GM12878 (cell line): ENCODE results near the gene MMEL1. TPM values are rescaled to one million over a fixed set of nuclear protein-coding genes. Genes with fewer than 3 reads are reported as not detected.

Experiments
- ATF7 ChIP-seq: fragments of 450-650 bp; IDR thresholded peaks from 2 replicates; pipeline ENCODE4 v1.6.1; 2016; ENCODE audit warnings: low read depth, mild to moderate bottlenecking
- EP300 ChIP-seq, 2 experiments: fragments of 150-350 bp in 1 of 2; IDR thresholded peaks; 2 replicates each; pipeline ENCODE4 v1.6.1; 2011 to 2012; ENCODE audit warnings: low read depth in 2 of 2, low read length in 2 of 2, borderline replicate concordance in 1 of 2, improper control_type of control experiment in 1 of 2, inconsistent platforms in 1 of 2; ENCODE audit not compliant: control insufficient read depth in 1 of 2
- GABPA ChIP-seq: IDR thresholded peaks from 2 replicates; pipeline ENCODE4 v1.6.1; 2014; ENCODE audit warnings: antibody characterized with exemption, low read depth, mild to moderate bottlenecking, inconsistent platforms
- IKZF1 ChIP-seq: fragments of 450-650 bp; conservative IDR thresholded peaks from 2 replicates; pipeline ENCODE4 v1.6.1; 2017; ENCODE audit warnings: antibody characterized with exemption, mild to moderate bottlenecking
- IKZF2 ChIP-seq, 2 experiments: fragments of 450-650 bp; IDR thresholded peaks; 2 replicates each; pipeline ENCODE4 v1.6.1; 2017; ENCODE audit warnings: mild to moderate bottlenecking in 2 of 2, moderate library complexity in 2 of 2
- KAT2A ChIP-seq: conservative IDR thresholded peaks from 2 replicates; pipeline ENCODE4 v1.6.1; 2011; ENCODE audit warnings: low read depth, low read length; ENCODE audit not compliant: control insufficient read depth
- KDM1A ChIP-seq: fragments of 200-600 bp; sonication (generic); IDR thresholded peaks from 2 replicates; pipeline ENCODE4 v1.6.1; 2016; ENCODE audit warnings: borderline replicate concordance
- NRF1 ChIP-seq: conservative IDR thresholded peaks from 2 replicates; pipeline ENCODE4 v1.6.1; 2011; ENCODE audit warnings: mild to moderate bottlenecking, low read depth, low read length, improper control_type of control experiment
- SMARCA5 ChIP-seq: fragments of 450-650 bp; IDR thresholded peaks from 2 replicates; pipeline ENCODE4 v1.6.1; 2017; ENCODE audit warnings: mild to moderate bottlenecking
- SREBF2 ChIP-seq: IDR thresholded peaks from 2 replicates; pipeline ENCODE4 v1.6.1; 2012; ENCODE audit warnings: mild to moderate bottlenecking, low read length
- STAT1 ChIP-seq: fragments of 450-650 bp; conservative IDR thresholded peaks from 2 replicates; pipeline ENCODE4 v1.6.1; 2014; ENCODE audit warnings: antibody characterized with exemption, mild to moderate bottlenecking
- SUPT20H ChIP-seq: IDR thresholded peaks from 2 replicates; pipeline ENCODE4 v1.6.1; 2011; ENCODE audit warnings: low read depth, mild to moderate bottlenecking, low read length, moderate library complexity, borderline replicate concordance; ENCODE audit not compliant: control insufficient read depth
- TBL1XR1 ChIP-seq: IDR thresholded peaks from 2 replicates; pipeline ENCODE4 v1.6.1; 2012; ENCODE audit warnings: low read depth, low read length, improper control_type of control experiment
- TCF12 ChIP-seq: IDR thresholded peaks from 2 replicates; pipeline ENCODE4 v1.6.1; 2011; ENCODE audit warnings: low read depth, mild to moderate bottlenecking, low read length
- WRNIP1 ChIP-seq: IDR thresholded peaks from 2 replicates; pipeline ENCODE4 v1.6.1; 2011; ENCODE audit warnings: low read depth, low read length, improper control_type of control experiment, borderline replicate concordance
- ZNF24 ChIP-seq: fragments of 450-650 bp; IDR thresholded peaks from 2 replicates; pipeline ENCODE4 v1.6.1; 2017; ENCODE audit warnings: antibody characterized with exemption, mild to moderate bottlenecking
- polyA plus RNA-seq, 11 experiments: library from polyadenylated mRNA; depleted of rRNA in 4 of 11; unstranded in 6 of 11; stranded (reverse) in 5 of 11; fragments of >200 nt; fragmentation: Nextera tagmentation in 4 of 11; fragmentation: Illumina TruSeq in 1 of 11; extraction: Ambion mirVana in 4 of 11; extraction: Trizol in 1 of 11; gene quantifications; 1 replicate in 1 of 11; 2 replicates in 10 of 11; pipeline versions ENCODE4 v1.2.1 to v1.2.3, GENCODE V29; 2011 to 2016; ENCODE audit warnings: inconsistent platforms in 2 of 11, missing spikeins in 2 of 11, low read depth in 1 of 11
- total RNA-seq, 4 experiments: library from RNA; depleted of rRNA in 3 of 4; stranded (reverse); fragments of >200 nt in 3 of 4; fragmentation: Illumina TruSeq in 1 of 4; extraction: Trizol in 1 of 4; gene quantifications; 2 replicates each; pipeline versions ENCODE4 v1.2.1 to v1.2.3, GENCODE V29; 2013 to 2021
- TF ChIP-seq, protein P1 (sequence below): fragments of 450-650 bp; IDR thresholded peaks from 2 replicates; pipeline ENCODE4 v1.6.1; 2017; ENCODE audit warnings: borderline replicate concordance
- TF ChIP-seq, protein P2 (sequence below): fragments of 450-650 bp; IDR thresholded peaks from 2 replicates; pipeline ENCODE4 v1.6.1; 2017; ENCODE audit warnings: mild to moderate bottlenecking, low read depth, inconsistent platforms; ENCODE audit not compliant: poor library complexity, severe bottlenecking
- TF ChIP-seq, protein P3 (sequence below): IDR thresholded peaks from 2 replicates; pipeline ENCODE4 v1.6.1; 2012; ENCODE audit warnings: low read depth, low read length, improper control_type of control experiment
- TF ChIP-seq, protein P4 (sequence below): IDR thresholded peaks from 2 replicates; pipeline ENCODE4 v1.6.1; 2012; ENCODE audit warnings: mild to moderate bottlenecking, low read depth, low read length

Gene MMEL1
- total and polyA plus RNA-seq, 10 of the 15 experiments (the other 5 are each of a cell fraction or from before 2014, with no cell fraction given) = 0.11 TPM; not detected in 9

DNA sequence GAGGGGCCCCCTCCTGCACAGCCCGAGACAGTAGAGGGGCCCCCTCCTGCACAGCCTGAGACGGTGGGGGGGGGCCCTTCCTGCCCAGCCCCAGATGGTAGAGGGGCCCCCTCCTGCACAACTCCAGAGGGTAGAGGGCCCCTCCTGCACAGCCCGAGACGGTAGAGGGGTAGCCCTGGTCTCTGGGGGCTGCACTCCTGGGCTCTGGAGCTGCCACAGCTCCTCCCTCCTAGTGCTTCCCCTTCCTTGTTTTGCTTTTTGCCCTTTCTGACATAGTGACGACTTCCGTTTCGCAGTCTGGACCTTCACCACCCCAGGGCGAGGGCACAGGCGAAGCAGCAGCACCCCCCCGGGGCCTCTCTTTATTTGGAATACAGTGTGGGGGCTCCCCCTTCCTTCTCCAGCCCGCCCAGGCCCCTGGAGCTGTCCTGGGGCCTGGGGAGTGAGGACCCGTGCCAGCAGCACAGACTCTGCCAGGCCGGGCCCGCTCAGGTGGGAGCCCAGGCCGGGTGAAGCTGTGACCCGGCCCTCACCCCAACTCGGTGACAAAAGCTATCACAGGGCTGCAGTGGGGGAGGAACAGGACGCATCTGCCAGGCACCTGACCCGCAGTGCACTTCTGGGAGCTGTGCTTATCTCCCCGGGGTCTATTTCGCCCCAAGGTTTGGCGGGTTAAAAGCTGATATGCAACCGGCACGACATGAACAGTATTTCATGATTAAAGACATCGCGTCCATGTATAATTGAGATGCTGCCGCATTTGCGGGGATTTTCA lies 47.3 kb downstream of the MMEL1 start (continued):
- TF ChIP-seq, protein P1, sequence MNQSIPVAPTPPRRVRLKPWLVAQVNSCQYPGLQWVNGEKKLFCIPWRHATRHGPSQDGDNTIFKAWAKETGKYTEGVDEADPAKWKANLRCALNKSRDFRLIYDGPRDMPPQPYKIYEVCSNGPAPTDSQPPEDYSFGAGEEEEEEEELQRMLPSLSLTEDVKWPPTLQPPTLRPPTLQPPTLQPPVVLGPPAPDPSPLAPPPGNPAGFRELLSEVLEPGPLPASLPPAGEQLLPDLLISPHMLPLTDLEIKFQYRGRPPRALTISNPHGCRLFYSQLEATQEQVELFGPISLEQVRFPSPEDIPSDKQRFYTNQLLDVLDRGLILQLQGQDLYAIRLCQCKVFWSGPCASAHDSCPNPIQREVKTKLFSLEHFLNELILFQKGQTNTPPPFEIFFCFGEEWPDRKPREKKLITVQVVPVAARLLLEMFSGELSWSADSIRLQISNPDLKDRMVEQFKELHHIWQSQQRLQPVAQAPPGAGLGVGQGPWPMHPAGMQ = no peak
- TF ChIP-seq STAT1 (no peak; the same call in 1 of the 2 replicates), ZNF24 (no peak), KAT2A (no peak), ATF7 (peak; percentile 65; the same call in 1 of the 2 replicates), SMARCA5 (no peak), GABPA (peak; percentile 77; the same call in 1 of the 2 replicates), WRNIP1 (no peak), KDM1A (no peak), NRF1 (no peak), EP300 (IDR thresholded peaks at IDR 0.05; ENCODE audit: borderline replicate concordance in 1 of 2, control insufficient read depth in 1 of 2, low read depth in 2 of 2, low read length in 2 of 2) (no peak; a peak in 1 of 4 replicates), SREBF2 (no peak), TCF12 (peak; percentile 48; the same call in 1 of the 2 replicates), TBL1XR1 (peak; percentile 51; the same call in 1 of the 2 replicates), IKZF2 (IDR thresholded peaks at IDR 0.05) (peak; percentile 71 to 79), SUPT20H (no peak), IKZF1 (peak; percentile 87)
- TF ChIP-seq, protein P2, sequence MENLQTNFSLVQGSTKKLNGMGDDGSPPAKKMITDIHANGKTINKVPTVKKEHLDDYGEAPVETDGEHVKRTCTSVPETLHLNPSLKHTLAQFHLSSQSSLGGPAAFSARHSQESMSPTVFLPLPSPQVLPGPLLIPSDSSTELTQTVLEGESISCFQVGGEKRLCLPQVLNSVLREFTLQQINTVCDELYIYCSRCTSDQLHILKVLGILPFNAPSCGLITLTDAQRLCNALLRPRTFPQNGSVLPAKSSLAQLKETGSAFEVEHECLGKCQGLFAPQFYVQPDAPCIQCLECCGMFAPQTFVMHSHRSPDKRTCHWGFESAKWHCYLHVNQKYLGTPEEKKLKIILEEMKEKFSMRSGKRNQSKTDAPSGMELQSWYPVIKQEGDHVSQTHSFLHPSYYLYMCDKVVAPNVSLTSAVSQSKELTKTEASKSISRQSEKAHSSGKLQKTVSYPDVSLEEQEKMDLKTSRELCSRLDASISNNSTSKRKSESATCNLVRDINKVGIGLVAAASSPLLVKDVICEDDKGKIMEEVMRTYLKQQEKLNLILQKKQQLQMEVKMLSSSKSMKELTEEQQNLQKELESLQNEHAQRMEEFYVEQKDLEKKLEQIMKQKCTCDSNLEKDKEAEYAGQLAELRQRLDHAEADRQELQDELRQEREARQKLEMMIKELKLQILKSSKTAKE = peak; percentile 61
- TF ChIP-seq, protein P3, sequence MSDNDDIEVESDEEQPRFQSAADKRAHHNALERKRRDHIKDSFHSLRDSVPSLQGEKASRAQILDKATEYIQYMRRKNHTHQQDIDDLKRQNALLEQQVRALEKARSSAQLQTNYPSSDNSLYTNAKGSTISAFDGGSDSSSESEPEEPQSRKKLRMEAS = no peak
- TF ChIP-seq, protein P4, sequence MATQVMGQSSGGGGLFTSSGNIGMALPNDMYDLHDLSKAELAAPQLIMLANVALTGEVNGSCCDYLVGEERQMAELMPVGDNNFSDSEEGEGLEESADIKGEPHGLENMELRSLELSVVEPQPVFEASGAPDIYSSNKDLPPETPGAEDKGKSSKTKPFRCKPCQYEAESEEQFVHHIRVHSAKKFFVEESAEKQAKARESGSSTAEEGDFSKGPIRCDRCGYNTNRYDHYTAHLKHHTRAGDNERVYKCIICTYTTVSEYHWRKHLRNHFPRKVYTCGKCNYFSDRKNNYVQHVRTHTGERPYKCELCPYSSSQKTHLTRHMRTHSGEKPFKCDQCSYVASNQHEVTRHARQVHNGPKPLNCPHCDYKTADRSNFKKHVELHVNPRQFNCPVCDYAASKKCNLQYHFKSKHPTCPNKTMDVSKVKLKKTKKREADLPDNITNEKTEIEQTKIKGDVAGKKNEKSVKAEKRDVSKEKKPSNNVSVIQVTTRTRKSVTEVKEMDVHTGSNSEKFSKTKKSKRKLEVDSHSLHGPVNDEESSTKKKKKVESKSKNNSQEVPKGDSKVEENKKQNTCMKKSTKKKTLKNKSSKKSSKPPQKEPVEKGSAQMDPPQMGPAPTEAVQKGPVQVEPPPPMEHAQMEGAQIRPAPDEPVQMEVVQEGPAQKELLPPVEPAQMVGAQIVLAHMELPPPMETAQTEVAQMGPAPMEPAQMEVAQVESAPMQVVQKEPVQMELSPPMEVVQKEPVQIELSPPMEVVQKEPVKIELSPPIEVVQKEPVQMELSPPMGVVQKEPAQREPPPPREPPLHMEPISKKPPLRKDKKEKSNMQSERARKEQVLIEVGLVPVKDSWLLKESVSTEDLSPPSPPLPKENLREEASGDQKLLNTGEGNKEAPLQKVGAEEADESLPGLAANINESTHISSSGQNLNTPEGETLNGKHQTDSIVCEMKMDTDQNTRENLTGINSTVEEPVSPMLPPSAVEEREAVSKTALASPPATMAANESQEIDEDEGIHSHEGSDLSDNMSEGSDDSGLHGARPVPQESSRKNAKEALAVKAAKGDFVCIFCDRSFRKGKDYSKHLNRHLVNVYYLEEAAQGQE = no peak
